Tibial nerve (tissue), 4 donors: ENCODE results near the gene TEN1.

Experiments used
- CTCF ChIP-seq, 5 experiments: fragments of 200-600 bp in 3 of 5; fragments of 450-650 bp in 2 of 5; sonication (generic) in 3 of 5; IDR thresholded peaks; one replicate each; pipeline ENCODE4 v1.5.1; 2016 to 2019; ENCODE audit warnings: antibody characterized with exemption in 5 of 5, mild to moderate bottlenecking in 3 of 5, moderate library complexity in 2 of 5
- EP300 ChIP-seq, 2 donors: sonication (generic); formaldehyde crosslinking; IDR thresholded peaks; one replicate each; pipeline ENCODE4 v1.6.1; 2017; ENCODE audit warnings: antibody characterized with exemption in 2 of 2, mild to moderate bottlenecking in 1 of 2
- POLR2A ChIP-seq, 2 donors: fragments of 450-650 bp; IDR thresholded peaks; one replicate each; pipeline ENCODE4 v1.6.1; 2017; ENCODE audit warnings: antibody characterized with exemption in 2 of 2, mild to moderate bottlenecking in 2 of 2, moderate library complexity in 2 of 2

GRCh38 chr17:76019833-76020467 is 40.9 kb downstream of the TEN1 start:
- TF ChIP-seq POLR2A (IDR thresholded peaks at IDR 0.05) (no peak), CTCF (IDR thresholded peaks at IDR 0.05) (no peak), EP300 (IDR thresholded peaks at IDR 0.05) (no peak)
